ENCODE measurements around the gene KCNG4.

- no peak for TF ChIP-seq POLR2AphosphoS5 (IDR thresholded peaks at IDR 0.05; ENCODE audit: insufficient read depth, low read depth, low read length)
- TF ChIP-seq CTCF (IDR thresholded peaks at IDR 0.05; ENCODE audit: extremely low read depth in 1 of 2, insufficient read depth in 1 of 2, low read depth in 1 of 2, low read length in 2 of 2), result no peak
- no peak for TF ChIP-seq POLR2A (IDR thresholded peaks at IDR 0.05; ENCODE audit: low read depth, low read length)
Measured at GRCh38 chr16:84253173-84253572, 13.4 kb upstream of the KCNG4 start.
